ENCODE results near the gene TAP1.

The TAP1 gene, protein sequence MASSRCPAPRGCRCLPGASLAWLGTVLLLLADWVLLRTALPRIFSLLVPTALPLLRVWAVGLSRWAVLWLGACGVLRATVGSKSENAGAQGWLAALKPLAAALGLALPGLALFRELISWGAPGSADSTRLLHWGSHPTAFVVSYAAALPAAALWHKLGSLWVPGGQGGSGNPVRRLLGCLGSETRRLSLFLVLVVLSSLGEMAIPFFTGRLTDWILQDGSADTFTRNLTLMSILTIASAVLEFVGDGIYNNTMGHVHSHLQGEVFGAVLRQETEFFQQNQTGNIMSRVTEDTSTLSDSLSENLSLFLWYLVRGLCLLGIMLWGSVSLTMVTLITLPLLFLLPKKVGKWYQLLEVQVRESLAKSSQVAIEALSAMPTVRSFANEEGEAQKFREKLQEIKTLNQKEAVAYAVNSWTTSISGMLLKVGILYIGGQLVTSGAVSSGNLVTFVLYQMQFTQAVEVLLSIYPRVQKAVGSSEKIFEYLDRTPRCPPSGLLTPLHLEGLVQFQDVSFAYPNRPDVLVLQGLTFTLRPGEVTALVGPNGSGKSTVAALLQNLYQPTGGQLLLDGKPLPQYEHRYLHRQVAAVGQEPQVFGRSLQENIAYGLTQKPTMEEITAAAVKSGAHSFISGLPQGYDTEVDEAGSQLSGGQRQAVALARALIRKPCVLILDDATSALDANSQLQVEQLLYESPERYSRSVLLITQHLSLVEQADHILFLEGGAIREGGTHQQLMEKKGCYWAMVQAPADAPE

GRCh38 chr6:32853541-32854375 lies at the start of gene TAP1, which contains the start of gene PSMB9:
TSS of gene TAP1 (minus strand) at chr6:32853704. CDS start at chr6:32853636, 68 bp downstream.
TSS of gene PSMB9 (plus strand) at chr6:32854192. CDS start at chr6:32854230, 38 bp downstream.
- TF ChIP-seq, protein P1, sequence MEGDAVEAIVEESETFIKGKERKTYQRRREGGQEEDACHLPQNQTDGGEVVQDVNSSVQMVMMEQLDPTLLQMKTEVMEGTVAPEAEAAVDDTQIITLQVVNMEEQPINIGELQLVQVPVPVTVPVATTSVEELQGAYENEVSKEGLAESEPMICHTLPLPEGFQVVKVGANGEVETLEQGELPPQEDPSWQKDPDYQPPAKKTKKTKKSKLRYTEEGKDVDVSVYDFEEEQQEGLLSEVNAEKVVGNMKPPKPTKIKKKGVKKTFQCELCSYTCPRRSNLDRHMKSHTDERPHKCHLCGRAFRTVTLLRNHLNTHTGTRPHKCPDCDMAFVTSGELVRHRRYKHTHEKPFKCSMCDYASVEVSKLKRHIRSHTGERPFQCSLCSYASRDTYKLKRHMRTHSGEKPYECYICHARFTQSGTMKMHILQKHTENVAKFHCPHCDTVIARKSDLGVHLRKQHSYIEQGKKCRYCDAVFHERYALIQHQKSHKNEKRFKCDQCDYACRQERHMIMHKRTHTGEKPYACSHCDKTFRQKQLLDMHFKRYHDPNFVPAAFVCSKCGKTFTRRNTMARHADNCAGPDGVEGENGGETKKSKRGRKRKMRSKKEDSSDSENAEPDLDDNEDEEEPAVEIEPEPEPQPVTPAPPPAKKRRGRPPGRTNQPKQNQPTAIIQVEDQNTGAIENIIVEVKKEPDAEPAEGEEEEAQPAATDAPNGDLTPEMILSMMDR (IDR thresholded peaks at IDR 0.05; ENCODE audit: insufficient read depth, low read depth, low read length, missing control alignments): peak; percentile 86
- DNase-seq (ENCODE audit: low read depth): peak; percentile 97
- peak within 1 kb of the TSS; percentile 91 for H3K4me3 ChIP-seq (ENCODE audit: low read depth, low read length)

DNA sequence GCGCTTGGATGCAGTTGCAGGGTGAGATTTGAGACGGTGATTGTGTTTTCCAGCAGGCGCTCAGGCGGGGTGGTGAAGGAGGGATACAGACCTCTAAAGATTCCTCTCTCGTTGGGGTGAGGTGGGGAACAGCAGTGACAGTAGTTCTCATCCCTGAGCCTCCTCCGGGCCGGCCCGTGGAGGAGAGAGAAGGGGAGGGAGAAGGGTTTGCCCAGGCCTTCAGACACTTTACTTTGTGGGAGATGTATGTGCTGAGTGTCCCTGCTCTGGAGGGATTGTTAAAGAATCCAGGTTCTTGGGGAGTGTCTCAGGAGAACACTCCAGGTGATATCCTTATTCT lies 41.5 kb upstream of the TAP1 start:
- TF ChIP-seq, protein P1 (IDR thresholded peaks at IDR 0.05; ENCODE audit: insufficient read depth, low read depth, low read length, missing control alignments): no peak
- peak overlapping the region; percentile 91 for H3K4me3 ChIP-seq (ENCODE audit: low read depth, low read length)
- DNase-seq (ENCODE audit: low read depth): no peak

DNA sequence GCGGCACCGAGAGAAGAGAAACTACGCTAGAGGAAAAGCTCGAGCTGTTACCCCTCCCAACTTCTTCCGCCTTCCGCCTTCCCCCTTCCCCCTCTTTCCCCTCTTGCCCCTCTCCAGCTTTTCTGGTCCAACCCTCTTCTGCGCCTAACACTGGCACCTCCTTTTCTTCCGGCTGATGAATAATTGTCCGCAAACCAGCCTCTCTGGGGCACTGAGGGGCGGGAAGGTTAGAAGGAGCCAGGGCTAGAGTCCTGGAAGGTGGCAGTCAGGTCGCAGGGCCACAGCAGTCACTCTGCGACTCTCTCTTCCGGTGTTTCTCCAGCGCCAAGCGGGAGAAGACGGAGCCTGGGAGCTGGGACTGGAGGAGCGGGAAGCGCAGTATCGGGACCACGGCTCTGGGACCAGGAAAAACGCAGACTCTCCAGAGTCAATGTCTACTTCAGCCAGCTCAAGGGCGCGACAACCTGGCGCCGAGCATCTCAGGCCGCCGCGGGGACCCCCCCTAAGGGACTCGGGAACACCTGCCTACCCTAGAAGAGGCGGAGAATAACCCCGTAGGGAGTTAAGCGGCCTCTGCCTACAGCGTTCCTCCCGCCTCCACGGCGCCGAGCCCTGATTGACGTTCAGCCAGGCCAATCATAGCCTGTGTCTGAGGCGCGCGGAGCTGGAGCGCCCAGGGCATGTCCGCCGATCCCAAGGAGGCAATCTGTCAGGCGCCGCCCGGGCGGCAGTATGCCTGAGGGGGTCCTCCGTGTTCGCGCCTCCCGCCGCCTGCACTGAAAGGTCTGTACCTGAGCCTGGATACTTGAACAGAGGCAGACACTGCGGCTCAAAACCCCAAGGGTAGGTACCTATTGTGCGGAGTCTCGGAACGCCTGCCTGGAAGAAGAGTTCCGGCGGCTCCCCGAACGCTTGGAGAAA lies 40.8 kb upstream of the TAP1 start:
- peak; percentile 98 for DNase-seq (ENCODE audit: low read depth)
- TF ChIP-seq, protein P1 (IDR thresholded peaks at IDR 0.05; ENCODE audit: insufficient read depth, low read depth, low read length, missing control alignments): no peak
- H3K4me3 ChIP-seq (ENCODE audit: low read depth, low read length): peak overlapping the region; percentile 91

DNA sequence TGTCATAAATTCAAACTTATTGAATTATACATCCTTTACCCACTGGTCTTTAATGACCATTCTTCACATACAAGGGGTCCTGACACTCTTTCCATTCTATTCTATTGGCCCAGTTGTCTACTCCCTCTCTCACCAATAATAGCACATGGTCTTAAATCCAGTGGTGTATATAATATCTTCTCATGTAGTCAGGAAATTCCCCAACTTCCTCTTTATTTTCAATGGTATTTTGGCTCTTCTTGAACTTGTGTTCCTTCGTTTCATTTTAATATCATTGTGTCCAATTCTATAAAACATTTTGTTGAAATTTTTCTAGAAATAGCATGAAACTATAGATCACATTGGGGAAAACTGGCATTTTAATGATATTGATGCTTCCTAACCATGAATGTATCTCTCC lies 37.3 kb upstream of the TAP1 start:
- TF ChIP-seq, protein P1 (IDR thresholded peaks at IDR 0.05; ENCODE audit: insufficient read depth, low read depth, low read length, missing control alignments): no peak
- no peak for DNase-seq (ENCODE audit: low read depth)
- H3K4me3 ChIP-seq (ENCODE audit: low read depth, low read length): no peak overlapping the region

DNA sequence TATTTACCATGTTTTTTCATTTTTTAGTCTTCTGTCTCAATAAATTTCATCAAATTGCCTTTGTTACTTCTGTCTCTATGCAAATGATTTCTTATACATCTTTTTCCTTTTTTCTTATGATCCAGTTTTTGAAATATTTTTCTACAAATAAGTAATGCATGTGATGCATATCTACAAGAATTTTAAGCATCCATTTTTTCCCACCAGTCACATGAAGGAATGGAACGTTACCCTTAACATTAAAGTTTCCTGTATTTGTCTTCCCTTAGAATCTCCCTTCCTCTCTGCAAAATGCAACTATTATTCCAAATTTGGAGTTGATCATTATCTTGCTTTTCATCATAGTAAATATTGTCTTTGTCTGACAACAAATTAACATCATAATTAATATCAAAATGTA lies 36.0 kb upstream of the TAP1 start:
- no peak for DNase-seq (ENCODE audit: low read depth)
- H3K4me3 ChIP-seq (ENCODE audit: low read depth, low read length): no peak overlapping the region
- TF ChIP-seq, protein P1 (IDR thresholded peaks at IDR 0.05; ENCODE audit: insufficient read depth, low read depth, low read length, missing control alignments): no peak

DNA sequence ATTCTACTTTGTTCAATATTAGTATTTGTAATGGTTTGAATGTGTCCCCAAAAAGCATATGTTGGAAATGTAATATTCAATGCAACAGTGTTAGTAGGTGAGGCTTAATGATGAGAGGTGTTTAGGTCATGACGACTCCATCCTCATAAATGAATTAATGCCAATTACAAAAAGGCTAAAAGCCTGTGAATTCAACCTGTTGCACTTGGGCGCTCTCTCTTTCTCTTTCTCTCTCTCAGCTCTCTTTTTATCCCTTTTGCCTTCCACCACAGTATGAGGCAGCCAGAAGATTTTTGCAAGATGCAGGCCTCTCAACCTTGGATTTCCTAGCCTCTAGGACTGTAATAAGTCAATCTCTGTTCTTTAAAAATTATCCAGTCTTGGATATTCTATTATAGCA lies 35.1 kb upstream of the TAP1 start:
- H3K4me3 ChIP-seq (ENCODE audit: low read depth, low read length): no peak overlapping the region
- TF ChIP-seq, protein P1 (IDR thresholded peaks at IDR 0.05; ENCODE audit: insufficient read depth, low read depth, low read length, missing control alignments): no peak
- DNase-seq (ENCODE audit: low read depth): no peak

Measured in GM12865 (cell line).